Frontal cortex (tissue), 4 donors: ENCODE results near the gene ASCL3. TPM values are rescaled to one million over a fixed set of nuclear protein-coding genes. Genes with fewer than 3 reads are reported as not detected.
"Not testable (repeated sequence)": the region's sequence is repeated elsewhere in the genome, so short reads cannot be mapped to it uniquely, and the experiment has no call there.

Experiments
- DNase-seq, 2 donors: peaks; one replicate each; pipeline ENCODE4 v3.0.0; 2012; ENCODE audit warnings: low spot score in 2 of 2
- FAIRE-seq: peaks from 2 replicates; lab custom pipeline; 2012; peaks lifted over from hg19 to GRCh38; lab: Jason Lieb, UNC
- total RNA-seq: library from RNA; depleted of rRNA; stranded (reverse); fragments of >200 nt; gene quantifications from one replicate; pipeline ENCODE4 v1.2.3, GENCODE V29; 2014
- donor health status: control.
- donor health status: control.
- donor health status: control.

ASCL3 gene
- total RNA-seq, result not detected

- DNase-seq (no peak), FAIRE-seq (no peak)
These were observed at the start of gene ASCL3 for GRCh38 chr11:8942518-8943066. ASCL3 (minus strand) TSS chr11:8943016; CDS start chr11:8938161, 4,855 bp downstream.

GRCh38 chr11:8989453-8989852 is 46.6 kb upstream of the ASCL3 start:
- DNase-seq (peak in 1 of 2 donors; percentile 24), FAIRE-seq (no peak)

- DNase-seq, result no peak
- no peak for FAIRE-seq
These were observed 45.8 kb upstream of the ASCL3 start for GRCh38 chr11:8988329-8989234.

- FAIRE-seq, result no peak
- no peak for DNase-seq
These were observed 44.6 kb upstream of the ASCL3 start for GRCh38 chr11:8987446-8987845.

GRCh38 chr11:8986772-8987171 is 44.0 kb upstream of the ASCL3 start:
- not testable (repeated sequence) for DNase-seq, FAIRE-seq

GRCh38 chr11:8985462-8985861 is 42.6 kb upstream of the ASCL3 start:
- DNase-seq (no peak), FAIRE-seq (no peak)

- FAIRE-seq (no peak), DNase-seq (no peak)
These were observed 40.7 kb upstream of the ASCL3 start for GRCh38 chr11:8983552-8983951.

GRCh38 chr11:8980485-8980884 is 37.7 kb upstream of the ASCL3 start:
- DNase-seq, result no peak
- no peak for FAIRE-seq

- not testable (repeated sequence) for FAIRE-seq, DNase-seq
These were observed 36.5 kb upstream of the ASCL3 start for GRCh38 chr11:8979365-8979764.

GRCh38 chr11:8973121-8973520 is 30.3 kb upstream of the ASCL3 start:
- DNase-seq, result no peak
- no peak for FAIRE-seq

GRCh38 chr11:8971924-8972316 is 29.1 kb upstream of the ASCL3 start:
- no peak for FAIRE-seq
- no peak for DNase-seq

GRCh38 chr11:8971196-8971923 is 28.5 kb upstream of the ASCL3 start:
- DNase-seq, result no peak
- FAIRE-seq, result no peak

GRCh38 chr11:8967184-8967583 is 24.4 kb upstream of the ASCL3 start:
- no peak for DNase-seq
- no peak for FAIRE-seq

- FAIRE-seq, result no peak
- DNase-seq, result peak; percentile 79 to 83
These were observed 21.8 kb upstream of the ASCL3 start, which contains the start of gene TMEM9B for GRCh38 chr11:8964324-8965320. TMEM9B (minus strand) TSS chr11:8964442; CDS start chr11:8964313, 129 bp downstream.

GRCh38 chr11:8963569-8964323 is 20.9 kb upstream of the ASCL3 start:
- FAIRE-seq, result no peak
- peak in 1 of 2 donors; percentile 67 for DNase-seq

- DNase-seq (no peak), FAIRE-seq (no peak)
These were observed 20.0 kb upstream of the ASCL3 start for GRCh38 chr11:8962841-8963240.

- FAIRE-seq, result no peak
- DNase-seq, result no peak
These were observed 18.6 kb upstream of the ASCL3 start for GRCh38 chr11:8961401-8961800.

GRCh38 chr11:8959546-8960166 is 16.8 kb upstream of the ASCL3 start:
- FAIRE-seq (no peak), DNase-seq (peak; percentile 38 to 64)
